ENCODE results near the gene FH.

Gene FH

DNA sequence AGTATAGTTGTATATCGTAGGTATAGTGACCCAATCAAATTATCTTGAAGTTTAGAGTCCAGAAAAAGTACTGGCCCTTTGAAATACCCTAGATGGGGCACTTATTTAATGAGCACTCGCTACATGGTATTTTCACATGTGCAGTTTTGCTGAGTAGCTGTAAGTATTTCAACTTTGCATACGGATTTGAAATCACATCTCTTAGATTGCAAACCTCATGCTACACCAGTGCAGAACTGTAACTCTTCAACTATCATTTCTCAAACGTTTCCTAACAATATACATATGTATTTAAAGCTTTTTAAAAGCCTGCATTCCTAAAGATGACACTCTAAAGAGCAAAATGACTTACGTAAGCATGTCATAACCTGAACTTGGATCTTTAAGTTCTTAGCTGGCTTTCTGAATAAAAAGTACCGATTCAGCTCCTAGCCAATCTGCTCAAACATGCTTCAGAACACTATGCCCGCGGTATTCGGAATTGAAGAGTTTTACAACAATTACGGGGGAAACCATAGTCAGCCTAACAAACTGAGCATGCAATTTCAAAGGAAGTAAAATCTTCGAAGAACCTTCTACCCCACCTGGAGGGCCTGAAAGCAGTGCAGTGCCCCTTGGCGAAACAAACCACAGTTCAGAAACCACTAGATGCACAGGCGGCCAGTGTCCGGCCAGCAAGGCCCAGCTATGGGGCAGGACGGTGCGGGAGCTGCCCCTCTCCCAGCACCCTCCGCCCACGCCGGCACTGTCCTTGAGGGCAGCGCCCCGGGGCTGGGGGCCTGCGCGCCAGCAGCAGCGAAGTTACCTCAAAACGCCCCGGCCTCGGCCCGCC is 863 bp downstream of the FH start:
- no peaks in the 10 kb centered on the region for H3K36me3 ChIP-seq (ENCODE audit: control insufficient read depth, insufficient read depth, low read length)
- H3K4me1 ChIP-seq (ENCODE audit: control insufficient read depth, insufficient read depth, low read length) = no peaks in the 10 kb centered on the region
- H3K4me3 ChIP-seq (ENCODE audit: low read depth, low read length) = peak overlapping the region; percentile 76

DNA sequence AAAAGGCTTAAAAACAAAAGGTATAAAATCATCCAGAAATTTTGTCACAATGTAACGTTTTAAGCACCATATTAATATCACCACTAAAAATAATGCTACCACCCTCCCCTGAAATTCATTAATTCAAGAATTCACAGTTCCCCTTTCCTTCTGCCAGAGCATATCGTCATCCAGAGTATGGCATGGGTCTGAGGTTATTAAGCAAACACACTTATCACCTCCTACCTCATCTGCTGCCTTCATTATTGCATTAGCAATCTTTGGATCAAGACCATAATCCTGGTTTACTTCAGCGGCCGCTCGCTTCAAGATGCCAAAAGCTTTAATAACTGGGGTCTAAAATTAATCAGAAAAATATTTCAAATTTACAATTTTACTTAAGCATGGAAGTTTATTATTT is 6.2 kb downstream of the FH start:
- no peaks in the 10 kb centered on the region for H3K27me3 ChIP-seq (ENCODE audit: control insufficient read depth, insufficient read depth, low read length)
- H3K9ac ChIP-seq (ENCODE audit: low read depth, low read length) = no peak overlapping the region
- H3K36me3 ChIP-seq (ENCODE audit: control insufficient read depth, insufficient read depth, low read length) = peaks cover 2% of the 10 kb centered on the region

More for the DNA sequence above, 863 bp downstream of the FH start:
- no peak overlapping the region for H3K9ac ChIP-seq (ENCODE audit: low read depth, low read length)
- H3K9me3 ChIP-seq (ENCODE audit: control insufficient read depth, insufficient read depth, low read length) = no peaks in the 10 kb centered on the region
- no peaks in the 10 kb centered on the region for H3K27me3 ChIP-seq (ENCODE audit: control insufficient read depth, insufficient read depth, low read length)

DNA sequence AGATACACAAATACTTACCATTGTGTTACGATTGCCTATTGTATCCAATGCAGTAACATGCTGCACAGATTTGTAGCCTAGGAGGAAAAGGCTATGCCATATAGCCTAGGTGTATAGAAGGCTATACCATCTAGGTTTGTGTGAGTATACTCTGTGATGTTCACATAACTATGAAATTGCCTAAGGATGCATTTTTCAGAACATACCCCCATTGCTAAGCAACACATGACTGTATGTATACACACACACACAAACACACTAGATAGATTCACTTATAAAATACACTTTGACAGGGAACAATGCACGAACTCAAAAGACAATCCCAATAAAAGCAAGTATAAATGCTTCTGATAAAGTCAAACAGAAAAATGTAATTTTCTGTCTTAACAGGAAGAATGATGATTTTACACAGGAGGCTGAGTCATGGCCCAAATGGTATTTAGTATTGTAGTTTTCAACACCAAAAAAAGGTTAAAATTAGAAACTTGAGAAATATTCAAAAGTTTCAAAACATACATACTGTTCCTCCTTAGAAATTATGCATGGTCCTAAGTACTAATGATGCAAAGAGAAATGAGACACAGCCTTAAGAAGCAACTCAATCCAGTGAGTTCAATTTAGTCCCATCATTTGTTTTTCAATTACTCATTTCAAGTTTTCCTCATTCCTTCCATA is 12.2 kb downstream of the FH start:
- no peaks in the 10 kb centered on the region for H3K4me1 ChIP-seq (ENCODE audit: control insufficient read depth, insufficient read depth, low read length)
- no peaks in the 10 kb centered on the region for H3K27me3 ChIP-seq (ENCODE audit: control insufficient read depth, insufficient read depth, low read length)
- no peak overlapping the region for H3K9ac ChIP-seq (ENCODE audit: low read depth, low read length)
- H3K9me3 ChIP-seq (ENCODE audit: control insufficient read depth, insufficient read depth, low read length) = no peaks in the 10 kb centered on the region
- peaks cover 12% of the 10 kb centered on the region for H3K36me3 ChIP-seq (ENCODE audit: control insufficient read depth, insufficient read depth, low read length)
- no peak overlapping the region for H3K4me3 ChIP-seq (ENCODE audit: low read depth, low read length)

More for the DNA sequence above, 6.2 kb downstream of the FH start:
- Histone ChIP-seq H3K4me1 (ENCODE audit: control insufficient read depth, insufficient read depth, low read length) (no peaks in the 10 kb centered on the region), H3K9me3 (ENCODE audit: control insufficient read depth, insufficient read depth, low read length) (no peaks in the 10 kb centered on the region), H3K4me3 (ENCODE audit: low read depth, low read length) (no peak overlapping the region)

DNA sequence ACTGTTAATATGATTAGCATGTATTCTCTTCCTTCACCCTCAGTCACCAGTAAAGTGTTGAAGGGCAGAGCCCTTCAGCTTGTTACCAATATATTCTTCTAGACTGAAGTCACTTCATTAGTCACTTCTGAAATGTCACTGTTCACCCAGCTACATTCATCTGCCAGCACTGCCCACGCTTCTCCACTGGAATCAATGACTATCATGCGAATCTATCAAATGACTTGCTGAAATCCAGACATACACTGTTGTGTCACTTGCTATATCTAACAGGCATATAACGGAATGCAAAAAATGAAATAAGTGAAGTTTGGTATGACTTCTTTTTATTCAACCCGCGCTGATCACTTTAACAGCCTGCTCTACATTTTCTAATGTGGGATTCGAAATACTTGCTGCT is 16.1 kb downstream of the FH start:
- Histone ChIP-seq H3K4me3 (ENCODE audit: low read depth, low read length) (no peak overlapping the region), H3K36me3 (ENCODE audit: control insufficient read depth, insufficient read depth, low read length) (peaks cover 10% of the 10 kb centered on the region), H3K27me3 (ENCODE audit: control insufficient read depth, insufficient read depth, low read length) (no peaks in the 10 kb centered on the region), H3K9ac (ENCODE audit: low read depth, low read length) (no peak overlapping the region), H3K4me1 (ENCODE audit: control insufficient read depth, insufficient read depth, low read length) (no peaks in the 10 kb centered on the region), H3K9me3 (ENCODE audit: control insufficient read depth, insufficient read depth, low read length) (no peaks in the 10 kb centered on the region)

DNA sequence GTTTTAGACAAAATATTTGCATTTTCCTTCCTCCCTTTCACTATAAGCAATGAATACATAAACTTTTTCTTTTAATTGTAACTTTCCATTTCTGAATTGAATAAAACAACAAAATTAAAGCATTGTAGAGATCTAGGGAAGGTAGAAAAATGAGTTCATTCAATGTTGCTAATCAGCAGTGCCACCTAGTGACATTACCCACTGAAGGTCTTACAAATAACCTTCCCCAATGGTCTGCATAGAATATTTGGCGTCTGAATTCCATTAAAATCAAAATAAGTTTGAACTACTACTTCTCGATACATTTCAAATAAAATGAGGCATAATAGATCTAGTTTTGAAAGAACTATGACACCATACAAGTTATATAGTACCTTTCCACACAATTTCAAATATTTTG is 19.6 kb downstream of the FH start:
- Histone ChIP-seq H3K9ac (ENCODE audit: low read depth, low read length) (no peak overlapping the region), H3K9me3 (ENCODE audit: control insufficient read depth, insufficient read depth, low read length) (no peaks in the 10 kb centered on the region), H3K4me1 (ENCODE audit: control insufficient read depth, insufficient read depth, low read length) (no peaks in the 10 kb centered on the region), H3K27me3 (ENCODE audit: control insufficient read depth, insufficient read depth, low read length) (no peaks in the 10 kb centered on the region), H3K4me3 (ENCODE audit: low read depth, low read length) (no peak overlapping the region), H3K36me3 (ENCODE audit: control insufficient read depth, insufficient read depth, low read length) (peaks cover 13% of the 10 kb centered on the region)

DNA sequence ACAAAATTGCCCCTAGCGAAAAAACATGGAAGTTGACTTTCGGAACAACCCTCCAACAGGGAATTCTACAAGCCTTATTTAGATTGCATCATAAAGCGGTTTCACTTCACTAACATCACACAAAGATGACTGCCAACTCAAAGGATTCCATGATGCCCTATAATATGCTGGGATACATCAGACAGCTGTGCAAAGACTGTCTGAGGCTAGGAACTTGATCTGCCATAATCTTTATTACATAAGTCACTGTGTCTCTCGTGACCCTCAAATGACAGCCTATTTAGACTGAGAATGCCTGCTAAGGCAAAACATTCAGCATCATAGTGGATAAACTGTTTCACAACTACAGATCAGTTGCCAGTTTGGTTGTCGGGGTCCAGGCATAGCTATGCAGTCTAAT is 23.8 kb downstream of the FH start:
- H3K4me3 ChIP-seq (ENCODE audit: low read depth, low read length) = no peak overlapping the region
- H3K27me3 ChIP-seq (ENCODE audit: control insufficient read depth, insufficient read depth, low read length) = no peaks in the 10 kb centered on the region
- no peak overlapping the region for H3K9ac ChIP-seq (ENCODE audit: low read depth, low read length)
- no peaks in the 10 kb centered on the region for H3K4me1 ChIP-seq (ENCODE audit: control insufficient read depth, insufficient read depth, low read length)
- no peaks in the 10 kb centered on the region for H3K9me3 ChIP-seq (ENCODE audit: control insufficient read depth, insufficient read depth, low read length)
- peaks cover 3% of the 10 kb centered on the region for H3K36me3 ChIP-seq (ENCODE audit: control insufficient read depth, insufficient read depth, low read length)

DNA sequence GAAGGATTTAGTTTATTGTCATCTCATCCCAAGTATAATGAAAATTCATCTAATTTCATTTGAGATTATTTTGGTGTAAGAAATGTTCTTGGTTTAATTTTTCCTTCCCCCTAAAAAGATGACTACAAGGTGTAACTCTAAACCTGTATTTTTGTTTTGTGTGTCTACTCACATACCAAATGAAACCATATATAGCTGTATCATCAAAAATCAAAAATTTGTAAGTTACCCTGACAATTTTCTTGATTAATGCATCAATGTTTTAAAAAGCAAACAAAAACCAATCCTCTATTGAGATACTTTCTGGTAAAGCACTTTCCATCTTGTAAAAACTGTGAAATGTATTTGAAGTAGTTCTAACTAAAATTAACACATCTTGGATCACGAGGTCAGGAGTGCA is 30.8 kb downstream of the FH start:
- H3K9me3 ChIP-seq (ENCODE audit: control insufficient read depth, insufficient read depth, low read length) = no peaks in the 10 kb centered on the region
- no peaks in the 10 kb centered on the region for H3K36me3 ChIP-seq (ENCODE audit: control insufficient read depth, insufficient read depth, low read length)
- no peaks in the 10 kb centered on the region for H3K27me3 ChIP-seq (ENCODE audit: control insufficient read depth, insufficient read depth, low read length)
- H3K4me1 ChIP-seq (ENCODE audit: control insufficient read depth, insufficient read depth, low read length) = no peaks in the 10 kb centered on the region
- H3K4me3 ChIP-seq (ENCODE audit: low read depth, low read length) = no peak overlapping the region
- H3K9ac ChIP-seq (ENCODE audit: low read depth, low read length) = no peak overlapping the region

DNA sequence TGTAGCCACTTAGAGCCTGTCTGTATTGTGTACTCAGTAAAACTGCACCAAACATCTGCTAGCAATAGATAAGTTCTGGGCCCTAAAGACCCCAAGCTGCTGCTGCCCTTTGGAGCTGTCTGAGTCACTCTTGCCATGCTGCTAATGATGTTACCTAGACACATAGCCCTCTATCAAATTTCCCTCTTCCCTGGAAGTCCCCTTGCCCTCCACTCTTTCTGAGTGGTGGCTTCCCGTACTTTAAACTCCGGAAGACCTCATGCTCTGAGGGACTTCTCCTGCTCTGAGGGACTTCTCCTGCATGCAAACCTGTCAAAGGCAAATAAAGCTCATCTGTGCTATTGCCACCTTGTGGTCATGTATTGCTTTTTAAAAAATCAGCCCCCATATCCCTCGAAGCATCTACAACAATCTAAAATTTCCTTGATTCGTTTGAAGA is 34.0 kb downstream of the FH start:
- no peak overlapping the region for H3K4me3 ChIP-seq (ENCODE audit: low read depth, low read length)
- no peak overlapping the region for H3K9ac ChIP-seq (ENCODE audit: low read depth, low read length)
- no peaks in the 10 kb centered on the region for H3K27me3 ChIP-seq (ENCODE audit: control insufficient read depth, insufficient read depth, low read length)
- no peaks in the 10 kb centered on the region for H3K36me3 ChIP-seq (ENCODE audit: control insufficient read depth, insufficient read depth, low read length)
- H3K4me1 ChIP-seq (ENCODE audit: control insufficient read depth, insufficient read depth, low read length) = no peaks in the 10 kb centered on the region
- H3K9me3 ChIP-seq (ENCODE audit: control insufficient read depth, insufficient read depth, low read length) = no peaks in the 10 kb centered on the region

DNA sequence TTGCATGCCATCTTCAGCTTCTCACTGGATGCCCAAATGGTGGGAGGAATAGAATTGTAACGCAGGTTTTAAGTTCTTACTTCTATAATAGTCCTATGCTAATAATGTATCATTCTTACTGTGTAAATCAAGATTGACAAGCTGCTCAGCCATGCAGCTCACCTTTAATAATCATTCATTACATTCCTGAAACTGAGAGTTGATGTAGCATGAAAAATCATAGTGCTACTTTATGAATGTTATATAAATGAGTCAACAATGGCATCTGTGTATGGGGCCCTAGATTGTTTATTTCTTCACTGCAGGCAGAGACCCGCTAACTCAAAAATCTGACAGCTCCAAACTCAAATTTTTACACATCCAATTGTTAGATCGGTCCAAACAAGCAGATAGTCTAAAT is 34.4 kb downstream of the FH start:
- Histone ChIP-seq H3K4me1 (ENCODE audit: control insufficient read depth, insufficient read depth, low read length) (no peaks in the 10 kb centered on the region), H3K36me3 (ENCODE audit: control insufficient read depth, insufficient read depth, low read length) (no peaks in the 10 kb centered on the region), H3K9me3 (ENCODE audit: control insufficient read depth, insufficient read depth, low read length) (no peaks in the 10 kb centered on the region), H3K27me3 (ENCODE audit: control insufficient read depth, insufficient read depth, low read length) (no peaks in the 10 kb centered on the region), H3K4me3 (ENCODE audit: low read depth, low read length) (no peak overlapping the region), H3K9ac (ENCODE audit: low read depth, low read length) (no peak overlapping the region)

DNA sequence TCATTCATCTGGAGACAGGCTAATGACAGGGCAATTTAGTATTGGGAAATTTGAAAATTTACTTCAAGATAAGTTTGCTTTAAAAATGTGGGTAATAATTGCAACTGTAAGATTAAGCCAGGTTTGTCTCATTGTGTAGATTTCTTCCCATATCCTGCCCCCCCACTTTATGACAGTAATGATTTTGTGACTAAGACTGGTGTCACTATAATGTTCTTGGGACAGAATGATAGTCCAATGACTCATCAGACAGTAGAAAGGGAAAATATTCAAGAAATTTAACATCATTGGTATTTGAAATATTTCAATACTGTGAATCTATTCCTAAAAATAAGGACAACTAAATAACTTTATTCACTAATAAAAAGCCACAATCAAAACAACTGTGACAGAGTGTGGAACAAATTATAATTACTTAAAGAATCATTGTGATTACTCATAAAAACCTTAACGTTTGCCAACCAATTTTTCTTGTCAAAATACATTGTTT is 36.7 kb downstream of the FH start:
- Histone ChIP-seq H3K36me3 (ENCODE audit: control insufficient read depth, insufficient read depth, low read length) (no peaks in the 10 kb centered on the region), H3K9ac (ENCODE audit: low read depth, low read length) (no peak overlapping the region), H3K27me3 (ENCODE audit: control insufficient read depth, insufficient read depth, low read length) (no peaks in the 10 kb centered on the region), H3K9me3 (ENCODE audit: control insufficient read depth, insufficient read depth, low read length) (no peaks in the 10 kb centered on the region), H3K4me1 (ENCODE audit: control insufficient read depth, insufficient read depth, low read length) (no peaks in the 10 kb centered on the region), H3K4me3 (ENCODE audit: low read depth, low read length) (no peak overlapping the region)

DNA sequence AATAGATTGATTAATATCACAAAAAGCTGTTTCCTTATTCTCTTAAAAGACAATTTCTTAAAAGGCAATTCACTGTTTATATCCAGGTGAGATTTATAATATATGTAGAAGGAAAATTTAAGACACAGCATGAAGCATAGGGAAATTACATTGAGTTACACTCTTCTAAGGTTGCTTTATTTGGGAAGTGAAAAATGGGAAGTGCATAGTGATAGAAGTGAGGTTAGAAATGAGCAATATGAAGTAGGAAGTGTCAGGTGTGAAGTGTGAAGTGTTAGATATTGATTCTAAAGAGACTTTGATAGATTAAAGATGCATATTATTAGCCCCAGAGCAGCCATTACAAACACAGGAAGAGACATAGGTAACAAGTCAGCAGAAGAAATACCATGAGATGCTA is 40.3 kb downstream of the FH start:
- Histone ChIP-seq H3K36me3 (ENCODE audit: control insufficient read depth, insufficient read depth, low read length) (no peaks in the 10 kb centered on the region), H3K27me3 (ENCODE audit: control insufficient read depth, insufficient read depth, low read length) (no peaks in the 10 kb centered on the region), H3K9me3 (ENCODE audit: control insufficient read depth, insufficient read depth, low read length) (no peaks in the 10 kb centered on the region), H3K9ac (ENCODE audit: low read depth, low read length) (no peak overlapping the region), H3K4me3 (ENCODE audit: low read depth, low read length) (no peak overlapping the region), H3K4me1 (ENCODE audit: control insufficient read depth, insufficient read depth, low read length) (no peaks in the 10 kb centered on the region)

DNA sequence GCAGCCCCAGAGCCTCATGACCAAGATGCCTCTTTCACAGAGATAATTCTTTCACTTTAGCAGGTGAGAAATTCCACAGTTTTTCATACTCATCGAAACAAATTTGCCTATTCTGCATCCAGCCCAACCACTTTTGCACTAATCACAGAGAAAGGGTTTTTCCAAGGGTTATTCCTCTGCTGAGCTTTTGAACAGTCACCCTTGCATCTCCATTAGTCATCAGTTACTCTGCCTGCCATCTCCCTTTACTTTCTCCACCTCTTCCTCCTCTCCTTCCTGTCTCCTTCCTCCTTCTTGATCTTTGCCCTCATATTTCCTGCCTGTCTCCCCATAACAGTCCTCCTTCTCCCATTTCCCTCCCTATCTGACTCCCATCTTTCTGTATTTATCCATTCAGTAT is 43.9 kb downstream of the FH start:
- Histone ChIP-seq H3K9me3 (ENCODE audit: control insufficient read depth, insufficient read depth, low read length) (no peaks in the 10 kb centered on the region), H3K9ac (ENCODE audit: low read depth, low read length) (no peak overlapping the region), H3K4me1 (ENCODE audit: control insufficient read depth, insufficient read depth, low read length) (no peaks in the 10 kb centered on the region), H3K27me3 (ENCODE audit: control insufficient read depth, insufficient read depth, low read length) (no peaks in the 10 kb centered on the region), H3K36me3 (ENCODE audit: control insufficient read depth, insufficient read depth, low read length) (no peaks in the 10 kb centered on the region), H3K4me3 (ENCODE audit: low read depth, low read length) (no peak overlapping the region)
